DOHH2 (cell line): ENCODE data around the gene ARL6.

ENCODE experiments used
- H3F3A ChIP-seq: fragments of 200-600 bp; sonication (generic), shearing (Covaris generic); 2 replicates; pipeline ENCODE4 v1.6.0; 2016; ENCODE audit warnings: antibody characterized with exemption, mild to moderate bottlenecking; ENCODE audit not compliant: control insufficient read depth, insufficient read depth
- H3K27ac ChIP-seq: fragments of 200-600 bp; sonication (generic); 2 replicates; pipeline ENCODE4 v1.5.1; 2014; ENCODE audit warnings: low read depth, mild to moderate bottlenecking, low read length, moderate library complexity
- H3K27me3 ChIP-seq: fragments of 200-600 bp; sonication (generic); 2 replicates; pipeline ENCODE4 v1.6.1; 2014; ENCODE audit warnings: mild to moderate bottlenecking, low read length, mixed read lengths; ENCODE audit not compliant: control insufficient read depth
- H3K36me3 ChIP-seq: fragments of 200-600 bp; sonication (generic); 2 replicates; pipeline ENCODE4 v1.6.1; 2014; ENCODE audit warnings: mild to moderate bottlenecking, low read length, moderate library complexity, mixed read lengths; ENCODE audit not compliant: control insufficient read depth
- H3K4me1 ChIP-seq: fragments of 200-600 bp; sonication (generic); 2 replicates; pipeline ENCODE4 v1.6.1; 2014; ENCODE audit warnings: mild to moderate bottlenecking, low read length, mixed read lengths; ENCODE audit not compliant: control insufficient read depth
- H3K4me2 ChIP-seq: fragments of 200-600 bp; sonication (generic); 2 replicates; pipeline ENCODE4 v1.6.0; 2014; ENCODE audit warnings: mild to moderate bottlenecking, low read length, moderate library complexity
- H3K4me3 ChIP-seq: fragments of 200-600 bp; sonication (generic); 2 replicates; pipeline ENCODE4 v1.5.1; 2014; ENCODE audit warnings: mild to moderate bottlenecking, low read length, mixed read lengths
- H3K79me2 ChIP-seq: fragments of 200-600 bp; sonication (generic); 2 replicates; pipeline ENCODE4 v1.6.1; 2014; ENCODE audit warnings: mild to moderate bottlenecking, low read length, mixed read lengths; ENCODE audit not compliant: control insufficient read depth
- H3K9me2 ChIP-seq: fragments of 200-600 bp; sonication (generic); replicated peaks from 2 replicates; pipeline ENCODE4 v1.6.1; 2014; ENCODE audit warnings: mild to moderate bottlenecking, low read length, mixed read lengths; ENCODE audit not compliant: control insufficient read depth
- H3K9me3 ChIP-seq: fragments of 200-600 bp; sonication (generic); 2 replicates; pipeline ENCODE4 v1.6.1; 2014; ENCODE audit warnings: antibody characterized with exemption, low read length, mixed read lengths; ENCODE audit not compliant: control insufficient read depth, insufficient read depth
- H4K20me1 ChIP-seq: fragments of 200-600 bp; sonication (generic); 2 replicates; pipeline ENCODE4 v1.6.0; 2014; ENCODE audit warnings: low read depth, mild to moderate bottlenecking, antibody characterized with exemption, low read length, moderate library complexity; ENCODE audit not compliant: control insufficient read depth, insufficient read depth
- EZH2phosphoT487 ChIP-seq: fragments of 200-600 bp; sonication (generic); IDR thresholded peaks from 2 replicates; pipeline ENCODE4 v1.6.1; 2017; ENCODE audit warnings: borderline replicate concordance, mild to moderate bottlenecking, antibody characterized with exemption, low read length, moderate library complexity, mixed read lengths
- TF ChIP-seq, protein P1 (sequence below): fragments of 200-600 bp; sonication (generic); IDR thresholded peaks from one replicate; pipeline ENCODE4 v1.5.1; 2014; ENCODE audit warnings: antibody characterized with exemption, mild to moderate bottlenecking, low read depth, low read length; ENCODE audit not compliant: poor library complexity, severe bottlenecking

Gene ARL6

DNA sequence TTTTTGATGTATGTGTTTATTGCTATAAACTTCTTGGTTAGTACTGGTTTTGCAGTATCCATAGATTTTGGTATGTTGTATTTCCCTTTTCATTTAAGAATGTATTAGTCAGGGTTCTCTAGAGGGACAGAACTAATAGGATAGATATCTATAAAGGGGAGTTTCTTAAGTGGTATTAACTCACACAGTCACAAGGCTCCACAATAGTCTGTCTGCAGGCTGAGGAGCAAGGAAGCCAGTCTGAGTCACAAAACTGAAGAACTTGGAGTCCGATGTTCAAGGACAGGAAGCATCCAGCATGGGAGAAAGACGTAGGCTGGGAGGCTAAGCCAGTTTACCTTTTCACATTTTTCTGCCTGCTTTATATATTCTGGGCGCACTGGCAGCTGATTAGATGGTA is 8.4 kb downstream of the ARL6 start:
- Histone ChIP-seq H3K4me2 (no peak overlapping the region), H3K36me3 (peaks cover 17% of the 10 kb centered on the region), H3K9me2 (no peaks in the 10 kb centered on the region), H3K4me1 (no peaks in the 10 kb centered on the region), H3K79me2 (no peaks in the 10 kb centered on the region), H3K27me3 (no peaks in the 10 kb centered on the region), H4K20me1 (no peaks in the 10 kb centered on the region), H3F3A (no peaks in the 10 kb centered on the region), H3K27ac (no peak overlapping the region), H3K4me3 (no peak overlapping the region), H3K9me3 (no peaks in the 10 kb centered on the region)
- TF ChIP-seq, protein P1, sequence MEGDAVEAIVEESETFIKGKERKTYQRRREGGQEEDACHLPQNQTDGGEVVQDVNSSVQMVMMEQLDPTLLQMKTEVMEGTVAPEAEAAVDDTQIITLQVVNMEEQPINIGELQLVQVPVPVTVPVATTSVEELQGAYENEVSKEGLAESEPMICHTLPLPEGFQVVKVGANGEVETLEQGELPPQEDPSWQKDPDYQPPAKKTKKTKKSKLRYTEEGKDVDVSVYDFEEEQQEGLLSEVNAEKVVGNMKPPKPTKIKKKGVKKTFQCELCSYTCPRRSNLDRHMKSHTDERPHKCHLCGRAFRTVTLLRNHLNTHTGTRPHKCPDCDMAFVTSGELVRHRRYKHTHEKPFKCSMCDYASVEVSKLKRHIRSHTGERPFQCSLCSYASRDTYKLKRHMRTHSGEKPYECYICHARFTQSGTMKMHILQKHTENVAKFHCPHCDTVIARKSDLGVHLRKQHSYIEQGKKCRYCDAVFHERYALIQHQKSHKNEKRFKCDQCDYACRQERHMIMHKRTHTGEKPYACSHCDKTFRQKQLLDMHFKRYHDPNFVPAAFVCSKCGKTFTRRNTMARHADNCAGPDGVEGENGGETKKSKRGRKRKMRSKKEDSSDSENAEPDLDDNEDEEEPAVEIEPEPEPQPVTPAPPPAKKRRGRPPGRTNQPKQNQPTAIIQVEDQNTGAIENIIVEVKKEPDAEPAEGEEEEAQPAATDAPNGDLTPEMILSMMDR = no peak
- no peak for TF ChIP-seq EZH2phosphoT487

DNA sequence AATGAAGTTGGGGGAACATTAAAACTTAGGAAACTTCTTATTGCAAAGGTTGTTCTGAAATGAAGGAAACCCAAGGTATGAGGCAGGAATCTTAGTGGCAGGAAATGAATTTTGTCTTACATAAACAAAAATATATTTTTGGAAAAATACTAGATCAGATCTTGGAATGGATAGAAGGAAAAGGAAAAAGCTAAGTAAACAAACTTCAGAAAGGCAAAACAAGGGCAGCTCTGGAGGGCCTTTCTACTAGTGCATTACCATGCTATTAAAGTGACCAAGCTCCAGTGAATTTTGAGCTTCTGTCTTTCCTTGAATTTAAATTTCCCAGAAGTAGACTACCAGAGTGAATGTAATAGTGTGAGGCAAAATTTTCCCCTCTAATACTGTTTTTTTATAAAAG is 13.6 kb downstream of the ARL6 start:
- Histone ChIP-seq H3K27ac (no peak overlapping the region), H3K4me2 (no peak overlapping the region), H4K20me1 (no peaks in the 10 kb centered on the region), H3K4me3 (no peak overlapping the region), H3K9me2 (no peaks in the 10 kb centered on the region), H3K4me1 (no peaks in the 10 kb centered on the region), H3K27me3 (no peaks in the 10 kb centered on the region), H3F3A (no peaks in the 10 kb centered on the region), H3K9me3 (no peaks in the 10 kb centered on the region), H3K79me2 (no peaks in the 10 kb centered on the region), H3K36me3 (no peaks in the 10 kb centered on the region; the same call in 1 of the 2 replicates)
- TF ChIP-seq, protein P1 = no peak
- no peak for TF ChIP-seq EZH2phosphoT487

DNA sequence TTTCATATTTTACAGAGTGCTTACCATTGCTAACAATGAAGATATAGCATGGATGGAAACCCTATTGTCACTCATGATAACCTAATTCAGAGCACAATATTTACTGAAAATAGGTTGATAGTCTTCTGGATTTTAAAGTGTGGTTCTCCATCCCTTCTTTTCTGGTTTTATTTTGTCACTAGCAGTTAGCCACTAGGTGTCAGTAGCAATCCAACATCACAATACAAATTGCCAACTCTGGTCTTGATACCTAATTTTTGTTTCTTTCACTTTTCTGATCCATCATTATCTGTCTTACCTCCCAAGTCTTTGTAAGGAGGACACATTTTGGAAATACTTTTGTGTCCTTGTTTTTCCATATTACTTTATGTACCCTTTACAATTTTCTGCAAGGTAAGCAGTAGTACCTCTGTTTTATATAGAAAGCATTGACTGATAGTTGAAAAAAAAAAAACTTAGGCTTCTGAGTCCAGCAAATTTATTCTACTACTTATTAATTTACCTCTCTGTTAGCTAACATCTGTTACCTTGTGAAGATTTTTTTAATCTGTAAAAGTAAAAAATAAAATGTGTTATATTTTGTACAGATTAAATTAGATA is 29.0 kb downstream of the ARL6 start:
- Histone ChIP-seq H3K36me3 (no peaks in the 10 kb centered on the region), H3K9me2 (no peaks in the 10 kb centered on the region), H3K79me2 (no peaks in the 10 kb centered on the region), H4K20me1 (no peaks in the 10 kb centered on the region), H3K9me3 (no peaks in the 10 kb centered on the region), H3K4me2 (no peak overlapping the region), H3K4me1 (no peaks in the 10 kb centered on the region), H3K4me3 (no peak overlapping the region), H3K27me3 (no peaks in the 10 kb centered on the region), H3F3A (no peaks in the 10 kb centered on the region), H3K27ac (no peak overlapping the region)
- TF ChIP-seq, protein P1 = peak; percentile 72
- no peak for TF ChIP-seq EZH2phosphoT487
